Measurements from ENCODE around the gene C19orf85.

Gene C19orf85

DNA sequence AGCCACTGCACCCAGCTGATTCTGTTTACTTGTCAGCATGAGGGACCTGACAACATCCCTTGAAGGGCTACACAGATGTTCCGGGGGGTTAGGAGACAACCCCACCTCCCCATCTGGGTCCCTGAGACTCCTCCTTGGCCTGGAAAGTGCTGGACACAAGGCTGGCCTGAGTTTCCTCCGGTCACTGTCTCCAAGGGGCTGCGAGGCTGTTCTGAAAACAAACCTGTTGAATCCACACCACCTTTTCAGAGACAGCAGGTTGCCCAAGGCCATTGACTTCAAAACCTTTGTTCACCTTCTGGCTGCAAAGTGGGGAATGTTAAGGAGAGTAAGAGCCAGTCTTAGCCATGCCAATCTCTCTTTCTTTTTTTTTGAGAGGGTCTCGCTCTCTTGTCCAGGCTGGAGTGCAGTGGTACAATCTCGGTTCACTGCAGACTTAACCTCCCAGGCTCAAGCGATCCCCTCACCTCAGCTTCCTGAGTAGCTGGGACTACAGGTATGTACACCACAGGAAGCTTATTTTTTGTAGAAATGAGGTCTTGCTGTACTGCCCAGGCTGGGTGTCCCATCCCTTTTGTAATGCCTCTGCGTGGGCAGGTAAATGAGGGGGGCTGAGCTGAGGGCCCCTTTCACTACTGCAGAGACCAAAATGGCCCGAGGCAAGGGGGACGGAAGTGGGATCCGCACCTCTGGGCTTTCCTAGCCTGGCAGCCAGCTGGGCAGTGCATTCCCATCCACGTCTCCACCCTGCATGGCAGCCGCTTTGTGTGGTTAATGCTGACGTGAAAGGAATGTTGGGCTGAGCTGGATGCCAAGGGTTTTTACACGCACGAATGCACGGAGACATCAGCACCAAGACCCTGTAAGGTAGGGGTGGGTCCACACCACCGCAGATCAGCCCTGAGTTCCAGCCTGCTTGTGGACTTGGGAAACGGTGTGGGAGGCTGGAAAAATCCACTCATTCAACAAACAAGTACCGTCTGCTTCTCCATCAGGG, 10.0 kb upstream of the C19orf85 start:
- no peak for DNase-seq

DNA sequence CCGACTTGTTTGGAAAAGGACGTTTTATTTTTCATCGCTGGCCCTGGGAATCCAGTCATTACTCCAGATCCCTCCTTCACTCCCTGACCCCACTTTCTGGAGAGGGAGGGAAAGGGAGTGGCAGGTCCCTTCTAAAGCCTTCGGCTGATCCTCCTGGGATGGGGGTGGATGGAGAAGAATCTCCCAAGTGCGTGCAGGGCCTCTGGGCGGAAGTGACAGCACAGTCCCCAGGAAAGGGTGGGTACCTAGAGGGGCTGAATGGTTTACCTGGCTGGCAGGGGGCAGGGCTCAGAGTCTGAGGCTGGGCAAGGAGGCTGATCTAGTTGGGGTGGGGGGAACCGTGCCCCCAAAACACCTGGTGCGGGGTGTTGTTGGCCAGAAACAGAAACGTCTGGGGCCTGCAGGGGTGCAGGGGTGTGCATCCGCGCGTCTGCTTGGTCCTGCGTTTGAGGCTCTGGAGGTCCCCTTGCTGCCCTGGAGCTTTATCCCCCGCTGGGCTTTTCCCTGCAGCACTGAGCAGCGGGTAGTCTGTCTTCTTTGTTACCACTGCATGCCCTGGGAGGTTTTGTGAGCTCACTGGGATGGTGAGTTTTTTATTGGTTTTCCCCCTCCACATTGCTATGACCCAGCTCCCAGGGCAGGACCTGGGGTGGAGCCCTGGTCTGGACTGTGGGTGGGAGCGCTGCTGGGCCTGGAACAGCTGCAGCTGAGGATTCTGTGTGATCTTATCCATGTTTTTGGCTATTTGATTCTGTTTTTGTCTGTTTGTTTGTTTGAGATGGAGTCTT, 8.9 kb upstream of the C19orf85 start:
- no peak for DNase-seq

DNA sequence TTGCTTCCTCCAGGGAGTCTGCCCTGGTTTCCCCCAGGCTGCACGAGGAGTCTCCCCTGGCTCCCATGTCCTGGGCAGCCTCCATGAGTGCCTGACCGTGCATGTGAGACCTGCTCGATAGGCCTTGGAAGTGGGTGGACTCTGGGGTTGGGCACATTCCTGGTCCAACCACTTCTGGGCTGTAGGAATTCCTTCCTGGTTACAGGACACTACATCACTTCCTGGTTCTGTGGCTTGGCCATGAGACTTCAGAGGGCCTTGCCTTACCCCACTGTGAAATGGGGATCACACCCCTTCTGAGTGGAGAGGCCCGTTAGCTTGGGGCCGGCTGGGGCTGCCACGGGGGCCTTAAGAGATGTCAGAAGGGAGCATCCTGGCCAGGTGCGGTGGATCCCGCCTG, 7.9 kb upstream of the C19orf85 start:
- DNase-seq = no peak

DNA sequence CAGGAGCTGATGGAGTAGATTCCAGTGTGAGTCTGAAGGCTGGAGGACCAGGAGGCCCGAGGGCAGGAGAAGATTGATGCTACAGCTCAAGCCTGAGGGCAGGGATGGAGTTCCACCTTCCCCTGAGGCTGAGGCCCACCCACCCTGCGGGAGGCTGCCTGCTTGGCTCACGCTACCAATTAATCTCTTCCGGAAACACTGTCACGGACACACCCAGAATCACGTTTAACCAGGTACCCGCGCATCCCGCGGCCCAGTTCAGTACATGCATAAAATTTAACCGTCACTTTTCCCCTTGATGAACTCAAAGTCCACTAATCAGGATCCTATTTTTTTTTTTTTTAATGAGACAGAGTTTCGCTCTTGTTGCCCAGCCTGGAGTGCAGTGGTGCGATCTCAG, 6.7 kb upstream of the C19orf85 start:
- DNase-seq = no peak

DNA sequence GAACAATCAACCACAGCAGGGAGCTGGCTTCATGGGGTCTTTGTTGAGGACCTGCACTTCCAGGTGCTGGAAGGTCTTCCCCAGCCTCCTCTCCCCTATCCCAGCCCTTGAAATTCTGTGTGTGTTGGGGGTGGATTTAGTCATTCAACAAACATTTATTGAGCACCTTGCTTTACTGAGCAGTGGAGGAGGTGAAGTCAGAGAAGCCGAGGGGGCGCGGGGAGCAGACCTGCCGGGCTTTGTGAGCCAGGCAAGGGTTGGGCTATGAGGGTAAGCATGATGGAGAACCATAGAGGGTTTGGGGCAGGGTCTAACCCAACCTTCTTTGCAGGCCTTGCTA, 3.5 kb upstream of the C19orf85 start:
- no peak for DNase-seq

DNA sequence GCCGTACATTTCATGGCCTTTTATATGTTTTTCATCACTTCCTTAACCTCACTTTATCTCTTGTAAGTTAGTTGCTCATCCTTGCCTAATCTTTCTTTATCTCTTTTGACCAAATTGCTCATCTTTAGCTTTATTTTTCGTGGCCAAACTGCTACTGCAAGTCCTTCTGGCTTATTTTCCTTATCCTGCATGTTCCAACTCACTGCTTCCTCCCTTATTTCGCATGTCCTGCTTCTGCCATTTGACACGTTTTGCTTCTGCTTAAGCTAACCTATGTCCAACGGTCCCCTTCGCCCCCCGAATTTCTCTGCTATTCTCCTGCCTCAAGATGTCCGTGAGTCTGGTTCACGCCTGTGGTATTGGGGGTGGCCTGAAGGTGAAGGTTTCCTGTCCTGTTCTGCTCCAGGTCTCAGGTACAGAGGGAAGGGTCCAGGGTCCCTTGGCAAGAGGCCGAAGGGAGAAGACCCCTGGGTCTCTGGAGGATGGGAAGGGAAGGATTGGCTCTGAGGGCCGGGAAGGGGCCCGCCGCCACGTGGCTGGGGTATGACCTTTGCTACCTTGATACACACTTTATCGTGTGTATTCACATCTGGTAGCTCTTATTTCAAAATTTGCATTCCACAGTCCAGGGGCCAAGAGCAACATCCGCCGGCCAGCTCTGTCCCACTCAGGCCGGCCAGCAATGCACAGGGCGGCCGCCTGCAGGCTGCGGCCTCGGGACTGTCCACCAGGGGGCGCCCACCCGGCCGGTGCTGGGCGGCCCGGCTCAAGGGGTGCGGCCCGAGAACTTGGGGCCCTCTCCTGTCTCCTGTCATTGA, 2.9 kb upstream of the C19orf85 start:
- no peak for DNase-seq

DNA sequence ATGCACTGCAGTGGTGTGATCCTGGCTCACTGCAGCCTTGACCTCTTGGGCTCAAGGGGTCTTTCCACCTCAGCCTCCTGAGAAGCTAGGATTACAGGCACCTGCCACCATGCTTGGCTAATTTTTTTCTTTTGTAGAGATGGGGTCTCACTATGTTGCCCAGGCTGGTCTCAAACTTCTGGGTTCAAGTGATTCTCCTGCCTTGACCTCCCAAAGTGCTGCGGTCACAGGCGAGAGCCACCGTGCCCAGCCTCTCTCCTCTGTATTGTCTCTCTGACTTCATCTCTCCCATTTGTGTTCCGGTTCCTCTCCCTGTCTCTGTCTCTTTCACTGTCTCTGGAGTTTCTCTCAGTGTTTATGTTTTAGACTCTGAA, 1.7 kb upstream of the C19orf85 start:
- DNase-seq = no peak

DNA sequence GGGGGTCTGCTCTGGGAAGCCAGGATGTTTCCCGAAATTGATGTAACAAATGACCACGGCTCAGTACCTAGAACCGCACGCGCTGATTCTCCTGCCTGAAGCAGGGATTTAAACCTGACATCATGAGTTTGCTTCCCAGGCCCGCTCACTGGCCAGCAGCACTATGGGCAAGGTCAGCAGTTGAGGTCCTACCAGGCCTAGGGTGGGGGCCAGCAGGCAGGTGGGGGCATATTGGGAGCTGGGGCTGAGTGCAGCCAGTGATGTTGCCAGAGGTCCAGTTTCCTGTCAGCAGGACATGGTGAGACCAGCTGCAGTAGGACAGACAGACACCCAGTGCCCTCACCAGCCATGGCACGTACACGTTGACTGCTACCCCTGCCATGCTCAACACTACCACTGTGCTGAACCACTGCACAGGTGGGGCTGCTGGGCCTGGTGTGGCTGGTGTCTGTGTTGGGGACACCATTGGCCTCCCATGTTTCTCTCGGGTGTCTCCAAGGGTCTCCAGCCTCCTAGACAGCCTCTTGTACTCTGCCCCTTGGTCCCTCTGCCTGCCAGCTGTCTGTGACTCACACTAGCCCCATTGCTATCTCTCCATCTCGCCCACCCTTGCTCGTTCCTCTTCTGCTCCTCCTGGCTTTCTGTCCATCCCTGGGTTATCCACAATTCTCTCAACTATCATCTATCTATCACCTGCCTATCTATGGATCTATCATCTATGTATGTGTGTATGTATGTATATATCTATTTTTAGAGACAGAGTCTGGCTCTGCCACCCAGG, 1.1 kb upstream of the C19orf85 start:
- DNase-seq = no peak

DNA sequence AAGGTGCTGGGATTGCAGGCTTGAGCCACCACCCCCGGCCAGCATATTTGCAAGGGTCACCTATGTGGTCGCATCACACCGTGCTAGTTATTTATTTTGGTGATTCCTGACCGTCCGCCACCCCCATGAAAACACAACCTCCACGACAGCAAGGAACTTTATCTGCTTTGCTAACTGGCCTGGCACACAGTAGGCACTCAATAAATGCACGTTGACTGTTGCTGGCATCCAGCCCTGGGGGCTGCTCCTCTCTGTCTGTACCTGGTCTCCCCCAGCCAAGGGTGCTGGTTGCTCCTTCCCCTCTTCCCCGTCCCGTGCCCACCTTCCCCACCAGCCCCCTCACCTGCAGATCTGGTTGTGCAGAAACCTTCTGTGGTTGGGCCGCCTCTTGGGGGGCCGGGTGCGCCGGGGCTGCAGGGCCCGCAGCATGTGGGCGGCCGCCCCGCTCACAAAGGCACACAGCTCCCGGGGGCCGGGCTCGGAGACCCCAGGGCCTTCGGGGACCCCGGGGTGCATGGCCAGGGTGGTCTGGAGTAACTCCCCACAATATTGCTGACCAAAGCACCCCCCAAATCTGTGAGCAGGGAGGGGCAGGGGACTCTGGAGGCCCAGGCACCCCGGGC, 401 bp downstream of the C19orf85 start:
- DNase-seq = no peak

DNA sequence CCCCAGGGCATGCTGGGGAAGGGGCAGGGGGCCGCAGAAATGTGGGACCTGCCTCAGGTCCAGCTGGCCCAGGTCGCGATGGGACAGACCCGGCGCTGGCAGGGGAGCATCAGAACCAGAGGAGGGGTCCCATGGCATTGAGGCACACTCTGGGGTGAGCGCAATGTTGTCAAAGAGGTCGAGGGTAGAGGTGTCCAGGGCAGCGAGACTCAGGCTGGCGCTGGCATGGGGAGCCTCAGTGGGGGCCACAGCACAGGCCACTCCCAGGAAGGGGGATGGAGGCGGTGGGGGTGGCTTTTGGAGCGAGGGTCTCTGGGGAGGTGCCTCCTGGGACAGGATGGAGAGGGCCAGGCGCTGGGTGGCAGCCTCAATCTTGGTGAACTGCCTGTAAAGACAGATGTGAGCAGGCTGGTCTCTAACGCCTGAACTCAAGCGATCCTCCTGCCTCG, 944 bp downstream of the C19orf85 start:
- no peak for DNase-seq

DNA sequence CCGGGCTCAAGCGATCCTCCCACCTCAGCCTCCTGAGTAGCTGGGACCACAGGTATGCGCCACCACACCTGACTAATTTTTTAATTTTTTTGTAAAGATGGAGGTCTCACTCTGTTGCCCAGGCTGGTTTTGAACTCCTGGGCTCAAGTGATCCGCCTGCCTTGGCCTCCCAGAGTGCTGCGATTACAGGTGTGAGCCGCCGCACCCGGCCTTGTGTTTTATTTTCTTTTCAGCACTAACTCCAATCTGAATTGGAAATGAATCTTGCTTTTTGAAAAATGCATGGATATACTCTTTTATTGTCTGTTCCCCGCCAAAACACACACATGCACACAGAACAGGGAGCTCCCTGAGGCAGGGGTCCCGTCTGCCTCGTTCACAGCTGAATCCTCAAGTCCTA, 1.8 kb downstream of the C19orf85 start:
- no peak for DNase-seq

DNA sequence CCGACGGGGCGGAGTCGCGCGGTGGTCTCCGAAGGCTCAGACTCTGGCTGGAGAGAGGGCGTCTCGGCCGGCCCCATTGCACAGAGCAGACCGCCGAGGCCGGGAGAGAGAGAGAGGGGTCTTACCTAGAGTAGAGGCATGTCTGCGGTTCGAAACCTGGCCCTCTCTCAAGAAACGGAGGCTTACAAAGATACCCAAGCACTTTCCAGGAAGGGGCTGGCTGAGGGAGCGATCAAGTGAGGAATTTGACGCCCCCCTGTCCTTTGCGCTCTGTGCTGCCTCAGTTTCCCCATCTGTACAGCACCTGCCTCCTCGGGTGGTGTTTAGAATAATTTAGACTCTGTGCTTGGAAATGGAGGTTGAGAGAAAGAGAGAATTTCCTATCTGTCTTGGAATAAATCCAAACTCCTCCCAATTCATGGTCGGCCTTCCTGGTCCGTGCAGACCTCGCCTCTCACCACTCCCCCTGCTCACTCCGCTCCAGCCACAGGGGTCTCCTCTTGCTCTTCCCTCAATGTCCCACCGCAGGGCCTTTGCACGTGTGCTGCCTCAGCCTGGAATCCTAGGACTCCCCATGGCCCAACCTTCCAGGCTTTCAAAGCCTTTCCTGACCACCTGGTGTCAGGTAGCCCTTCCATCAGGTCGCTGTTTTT, 2.5 kb downstream of the C19orf85 start:
- no peak for DNase-seq

DNA sequence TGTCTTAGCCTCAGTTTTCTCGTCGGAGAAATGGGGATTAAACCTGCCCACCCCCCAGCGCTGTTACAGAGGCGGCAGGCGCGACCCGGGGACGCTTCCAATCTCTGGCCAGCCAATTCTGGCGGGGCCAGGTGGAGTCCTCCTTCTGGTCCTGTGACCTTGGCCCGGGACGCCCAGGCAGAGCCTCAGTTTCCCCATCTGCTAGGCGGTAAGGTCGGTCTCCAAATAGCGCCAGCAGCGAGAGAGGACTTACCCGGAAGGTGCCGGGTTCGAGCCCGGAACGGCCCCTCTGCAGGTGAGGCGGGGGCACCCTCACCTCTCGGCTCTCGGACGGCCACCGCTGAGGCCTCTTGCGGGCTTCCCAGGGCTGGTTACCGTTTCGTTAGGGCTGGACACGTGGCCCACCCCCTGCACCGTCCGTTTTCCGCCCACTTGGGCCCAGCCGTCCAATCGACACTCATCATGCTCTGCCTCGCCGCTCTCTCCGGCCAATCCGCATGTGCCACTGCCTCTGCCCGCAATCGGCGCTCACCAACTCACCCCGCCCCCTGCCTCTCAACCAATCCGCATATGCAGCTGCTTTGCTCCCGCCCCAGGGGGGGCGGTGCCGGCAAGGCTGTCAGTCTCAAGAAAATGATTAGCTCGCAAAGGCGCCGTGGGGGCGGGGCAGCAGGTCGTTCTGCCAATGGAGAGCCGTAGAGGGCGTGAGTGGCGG, 3.1 kb downstream of the C19orf85 start, which contains the start of gene ISOC2:
Gene ISOC2, minus strand, starts transcription at position 384 of the 715 bp plus-strand sequence. CDS start 5,156 bp downstream, outside the sequence.
- peak; percentile 99 for DNase-seq

DNA sequence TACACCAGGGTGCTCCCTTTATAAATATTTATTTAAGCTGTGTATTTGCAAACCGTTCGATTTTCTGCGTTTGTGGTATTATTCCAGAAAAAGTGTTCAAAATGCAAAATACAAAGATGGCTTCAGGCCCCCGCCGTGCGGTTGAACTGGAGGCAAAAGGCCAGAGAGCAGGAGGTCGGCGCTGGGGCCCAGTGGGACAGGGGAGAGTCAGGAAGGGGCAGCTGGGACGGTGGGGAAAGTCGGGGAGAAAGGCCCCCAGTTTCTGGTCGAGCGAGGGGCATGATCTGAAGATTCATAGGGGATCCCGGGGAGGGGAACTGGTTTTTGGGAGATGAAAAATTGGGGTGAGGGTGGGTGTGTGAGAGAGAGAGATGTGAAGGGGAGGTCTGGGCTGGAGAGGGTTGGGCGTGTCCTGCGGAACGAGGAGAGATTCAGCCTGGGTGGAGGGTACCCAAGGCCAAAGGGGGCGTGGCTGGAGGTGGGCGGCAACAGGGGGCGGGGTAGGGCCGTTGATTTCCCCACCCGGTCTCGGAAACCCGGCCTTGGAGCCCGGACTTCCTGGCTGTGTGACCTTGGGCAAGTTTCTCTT, 3.8 kb downstream of the C19orf85 start:
- no peak for DNase-seq

DNA sequence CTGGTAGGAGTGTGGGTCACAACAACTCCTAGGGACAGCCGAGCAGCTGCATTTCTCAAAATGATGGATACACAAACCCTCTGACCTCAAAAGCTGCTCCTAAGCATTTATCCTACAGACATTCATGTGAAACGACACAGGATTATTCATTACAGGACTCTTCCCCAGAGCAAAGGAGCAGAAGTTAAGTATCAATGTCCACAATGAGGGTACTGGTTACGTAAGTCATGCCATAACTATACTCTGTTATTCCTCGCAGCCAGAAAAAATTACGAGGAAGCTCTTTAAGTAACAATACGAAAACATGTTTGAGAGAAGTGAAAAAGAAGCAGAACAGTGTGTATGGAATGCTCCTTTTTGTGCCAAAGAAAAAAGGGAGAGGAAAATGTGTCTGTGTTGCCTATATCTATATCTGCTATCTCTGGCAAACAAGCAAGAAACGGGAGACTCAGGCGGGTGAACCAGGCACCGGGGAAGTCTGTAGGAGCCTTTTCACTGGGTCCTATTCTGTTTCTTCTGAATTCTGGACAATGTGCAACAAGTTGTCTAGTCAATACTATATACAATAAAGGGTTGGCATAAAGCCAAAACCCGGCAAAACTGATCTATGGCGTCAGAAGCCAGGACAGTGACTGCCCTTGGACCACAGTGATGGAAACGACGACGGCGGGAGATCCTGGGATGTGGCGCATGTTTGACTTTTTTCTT, 4.4 kb downstream of the C19orf85 start:
- DNase-seq = no peak

DNA sequence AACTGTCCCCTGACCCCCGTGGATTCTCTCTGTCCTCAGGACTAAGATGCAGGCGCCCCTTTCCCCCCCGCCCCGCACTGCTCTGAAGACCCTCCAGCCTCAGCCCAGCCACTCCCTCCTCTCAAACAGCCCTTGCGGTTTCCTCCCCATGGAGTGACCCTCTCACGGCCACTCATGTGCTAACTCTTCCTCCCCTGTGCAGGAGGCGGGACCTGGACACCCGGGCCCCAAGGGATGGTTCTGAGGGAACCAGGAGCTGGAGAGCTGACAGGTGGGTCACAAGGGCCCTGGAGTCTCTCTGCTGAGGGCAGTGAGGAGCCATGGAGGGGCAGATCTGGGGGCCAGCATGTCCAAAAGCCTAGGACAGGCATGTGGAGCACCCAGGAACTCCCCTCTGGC, 5.0 kb downstream of the C19orf85 start:
- no peak for DNase-seq

DNA sequence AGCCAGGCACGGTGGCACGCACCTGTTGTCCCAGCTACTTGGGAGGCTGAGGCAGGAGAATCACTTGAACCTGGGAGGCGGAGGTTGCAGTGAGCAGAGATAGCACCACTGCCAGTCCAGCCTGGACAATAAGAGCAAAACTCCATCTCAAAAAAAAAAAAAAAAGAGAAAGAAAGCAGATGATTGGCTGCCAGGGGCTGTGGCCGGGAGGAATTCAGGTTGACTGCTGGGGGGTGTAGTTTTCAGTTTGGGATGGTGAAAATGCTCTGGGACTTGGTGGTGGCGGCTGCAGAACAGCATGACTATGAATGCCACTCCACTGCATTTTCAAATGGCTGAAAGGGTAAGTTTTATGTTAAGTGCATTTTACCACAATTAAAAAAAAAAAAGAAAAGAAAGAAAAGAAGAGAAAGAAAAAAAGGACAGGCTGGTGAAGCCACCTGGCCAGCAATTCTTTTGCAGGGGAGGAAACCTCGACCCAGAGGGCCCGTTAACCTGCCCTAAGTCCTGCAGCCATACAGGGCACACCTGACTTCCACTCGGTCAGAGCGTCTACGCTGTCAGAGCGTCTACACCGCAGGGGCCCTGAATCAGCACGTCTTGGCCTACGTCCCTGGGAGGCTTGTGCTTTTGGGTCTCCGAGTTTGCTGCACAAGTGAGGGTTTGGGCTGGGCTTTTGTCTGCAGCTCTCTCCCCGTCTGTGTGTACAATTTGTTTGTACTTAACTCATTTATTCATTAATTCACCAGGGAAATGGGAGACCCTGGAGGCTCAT, 6.7 kb downstream of the C19orf85 start:
- no peak for DNase-seq

DNA sequence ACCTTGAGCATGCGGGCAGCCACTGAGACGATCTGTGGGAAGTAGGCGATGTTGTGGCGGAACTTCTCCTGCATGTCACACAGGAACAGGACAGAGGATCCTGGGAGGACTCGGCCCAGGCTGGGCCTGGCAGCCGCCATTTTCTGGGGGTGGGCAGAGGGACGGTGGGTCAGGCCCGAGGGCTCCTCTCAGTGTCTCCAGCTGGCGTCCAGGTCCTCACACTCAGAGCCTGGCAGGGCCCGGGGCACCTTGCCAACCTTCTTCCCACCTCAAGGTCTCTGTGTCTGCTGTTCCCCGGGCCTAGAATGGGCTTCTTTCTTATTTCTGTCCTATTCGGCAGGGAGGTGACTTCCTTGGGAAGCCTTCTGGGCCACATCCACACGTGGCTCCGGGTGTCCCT, 8.2 kb downstream of the C19orf85 start:
- DNase-seq = no peak

Data from KG1 (cell line).